OCI-LY7 (cell line): ENCODE data around the gene ZNF747.
A peak's percentile ranks its signal among the peaks of the same experiment; 100 is the strongest.

Experiments used
- EZH2phosphoT487 ChIP-seq: fragments of 200-600 bp; sonication (generic); IDR thresholded peaks from 2 replicates; pipeline ENCODE4 v1.6.1; 2018; ENCODE audit warnings: low read depth, borderline replicate concordance, mild to moderate bottlenecking, mixed run types, antibody characterized with exemption, low read length, moderate library complexity, mixed read lengths
- TF ChIP-seq, protein P1 (sequence below): fragments of 200-600 bp; sonication (generic); conservative IDR thresholded peaks from 2 replicates; pipeline ENCODE4 v1.5.1; 2014; ENCODE audit warnings: mild to moderate bottlenecking, antibody characterized with exemption, low read length, moderate library complexity, mixed read lengths

DNA sequence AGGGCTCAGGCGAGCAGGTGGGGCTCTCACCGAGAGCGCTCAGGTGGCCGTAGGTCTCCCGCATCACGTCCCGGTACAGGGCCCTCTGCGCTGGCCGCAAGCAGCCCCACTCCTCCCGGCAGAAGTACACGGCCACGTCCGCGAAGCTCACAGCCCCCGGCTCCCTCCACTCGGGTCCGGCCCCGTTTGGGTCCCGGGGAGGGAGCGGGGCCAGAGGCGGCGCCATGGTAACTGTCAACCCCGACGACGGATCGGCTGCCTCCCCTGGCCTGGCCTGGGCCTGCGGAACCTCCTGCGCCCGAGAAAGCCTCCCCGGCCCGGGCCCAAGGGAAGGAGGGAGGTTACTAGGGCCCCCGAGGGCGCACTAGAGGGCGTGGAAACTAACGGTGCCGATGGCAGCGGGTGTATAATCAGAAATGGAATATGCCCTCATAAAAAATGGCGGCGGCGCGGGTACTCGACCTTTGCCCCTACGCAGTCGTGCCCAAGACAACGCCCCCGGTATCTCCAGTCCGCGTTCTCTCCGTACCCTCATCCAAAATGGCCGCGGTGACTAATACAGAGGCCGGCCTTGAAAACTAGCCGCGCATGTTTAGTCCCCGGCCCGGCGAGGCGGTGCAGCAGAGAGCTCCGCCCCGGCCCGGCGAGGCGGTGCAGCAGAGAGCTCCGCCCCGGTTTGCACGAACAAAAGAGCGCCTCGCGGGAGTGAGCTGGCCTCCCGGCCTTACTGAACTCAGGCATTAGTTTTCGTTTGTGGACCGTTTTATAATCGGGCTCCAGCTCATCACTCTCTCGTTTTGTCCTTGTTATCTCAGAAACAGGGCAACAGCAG is 23.5 kb upstream of the ZNF747 start, which contains the start of gene ZNF764:
- TF ChIP-seq, protein P1, sequence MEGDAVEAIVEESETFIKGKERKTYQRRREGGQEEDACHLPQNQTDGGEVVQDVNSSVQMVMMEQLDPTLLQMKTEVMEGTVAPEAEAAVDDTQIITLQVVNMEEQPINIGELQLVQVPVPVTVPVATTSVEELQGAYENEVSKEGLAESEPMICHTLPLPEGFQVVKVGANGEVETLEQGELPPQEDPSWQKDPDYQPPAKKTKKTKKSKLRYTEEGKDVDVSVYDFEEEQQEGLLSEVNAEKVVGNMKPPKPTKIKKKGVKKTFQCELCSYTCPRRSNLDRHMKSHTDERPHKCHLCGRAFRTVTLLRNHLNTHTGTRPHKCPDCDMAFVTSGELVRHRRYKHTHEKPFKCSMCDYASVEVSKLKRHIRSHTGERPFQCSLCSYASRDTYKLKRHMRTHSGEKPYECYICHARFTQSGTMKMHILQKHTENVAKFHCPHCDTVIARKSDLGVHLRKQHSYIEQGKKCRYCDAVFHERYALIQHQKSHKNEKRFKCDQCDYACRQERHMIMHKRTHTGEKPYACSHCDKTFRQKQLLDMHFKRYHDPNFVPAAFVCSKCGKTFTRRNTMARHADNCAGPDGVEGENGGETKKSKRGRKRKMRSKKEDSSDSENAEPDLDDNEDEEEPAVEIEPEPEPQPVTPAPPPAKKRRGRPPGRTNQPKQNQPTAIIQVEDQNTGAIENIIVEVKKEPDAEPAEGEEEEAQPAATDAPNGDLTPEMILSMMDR, result peak; percentile 50
- TF ChIP-seq EZH2phosphoT487, result no peak
